Subcutaneous adipose tissue (tissue), 4 donors: ENCODE data around the gene HINT3. TPM values are rescaled to one million over a fixed set of nuclear protein-coding genes. Genes with fewer than 3 reads are reported as not detected.

ENCODE experiments used
- CTCF ChIP-seq: fragments of 450-650 bp; IDR thresholded peaks from one replicate; pipeline ENCODE4 v1.5.1; 2016; ENCODE audit warnings: low read depth, mild to moderate bottlenecking, control low read depth, antibody characterized with exemption, moderate library complexity
- total RNA-seq, 4 donors: library from RNA; depleted of rRNA; stranded (reverse); fragments of >200 nt; gene quantifications; one replicate each; pipeline ENCODE4 v1.1.0, GENCODE V29; 2016

HINT3 gene
- total RNA-seq, 4 donors from 2014 or later: 14.2 to 25.8 (median 22.2) TPM

- TF ChIP-seq CTCF: no peak
Observed at GRCh38 chr6:125995972-125996580, 39.5 kb downstream of the HINT3 start.

GRCh38 chr6:126002755-126003679 is 46.4 kb downstream of the HINT3 start:
- TF ChIP-seq CTCF: no peak

- TF ChIP-seq CTCF: no peak
Observed at GRCh38 chr6:126007800-126008199, 51.2 kb downstream of the HINT3 start.

GRCh38 chr6:126010040-126010439 is 53.5 kb downstream of the HINT3 start:
- no peak for TF ChIP-seq CTCF

GRCh38 chr6:126015863-126016262 is 59.3 kb downstream of the HINT3 start:
- TF ChIP-seq CTCF: no peak

GRCh38 chr6:126016591-126016990 is 60.0 kb downstream of the HINT3 start:
- no peak for TF ChIP-seq CTCF

GRCh38 chr6:126017668-126018067 is 61.1 kb downstream of the HINT3 start:
- TF ChIP-seq CTCF: no peak
